HCT116 (cell line): ENCODE data around the gene SH3YL1. TPM values are rescaled to one million over a fixed set of nuclear protein-coding genes. Genes with fewer than 3 reads are reported as not detected.

Experiments
- ATAC-seq: fragments of 200-7000 bp; cut with Tn5 transposase; 2 replicates; pipeline ENCODE4 v1.9.1; 2020; ENCODE audit warnings: mild to moderate bottlenecking, moderate library complexity
- BruUV-seq: library from RNA; stranded (reverse); fragments of 400-500 nt; replicated peaks from 2 replicates; lab custom pipeline; 2021; lab: Mats Ljungman, UMichigan
- CTCF ChIA-PET: fragments of 300-600 bp; sonication (Branson Sonifier 250); formaldehyde crosslinking; loops from one replicate; lab custom pipeline; 2021; ENCODE audit warnings: antibody characterized with exemption; lab: Charles Lee
- POLR2A ChIA-PET: fragments of 300-600, 350-600 bp; sonication (Branson Sonifier 250); formaldehyde crosslinking; loops from one replicate; lab custom pipeline; 2021; ENCODE audit warnings: antibody characterized with exemption; lab: Charles Lee
- RAD21 ChIA-PET, 2 experiments: fragments of 300-600 bp; sonication (Branson Sonifier 250); formaldehyde crosslinking; loops; one replicate each; lab custom pipeline; 2023; ENCODE audit warnings: low total read pairs in 2 of 2; ENCODE audit not compliant: uncharacterized antibody in 2 of 2, unreplicated experiment in 2 of 2, low non-redundant PET in 1 of 2; lab: Charles Lee
- DNase-seq: peaks from one replicate; pipeline ENCODE4 v3.0.0-alpha.2; 2010; ENCODE audit warnings: low read depth, low spot score
- H2AFZ ChIP-seq: fragments of 200-600 bp; shearing (Covaris generic), sonication (generic); 2 replicates; pipeline ENCODE4 v1.6.1; 2017; ENCODE audit warnings: low read depth, mixed run types, mixed read lengths, antibody characterized with exemption, low read length; ENCODE audit not compliant: poor library complexity, severe bottlenecking
- H3K27ac ChIP-seq: 2 replicates; pipeline ENCODE4 v1.5.1; 2012; ENCODE audit warnings: low read depth, low read length
- H3K27me3 ChIP-seq: fragments of 200-600 bp; sonication (generic); 2 replicates; pipeline ENCODE4 v1.6.1; 2016; ENCODE audit warnings: mixed run types, low read length, mixed read lengths; ENCODE audit not compliant: insufficient read depth
- H3K36me3 ChIP-seq, 2 experiments: fragments of 200-500 bp in 1 of 2; fragments of 200-600 bp in 1 of 2; sonication (Bioruptor generic) in 1 of 2; sonication (generic) in 1 of 2; 2 replicates each; pipeline versions ENCODE4 v1.5.1 to v1.6.1; 2014 to 2016; ENCODE audit warnings: low read length in 2 of 2, inconsistent platforms in 1 of 2, mixed read lengths in 1 of 2, mixed run types in 1 of 2; ENCODE audit not compliant: insufficient read depth in 2 of 2, control insufficient read depth in 1 of 2
- H3K4me1 ChIP-seq, 2 experiments: fragments of 200-600 bp in 1 of 2; sonication (generic) in 1 of 2; 2 replicates each; pipeline versions ENCODE4 v1.5.1 to v1.6.1; 2012 to 2017; ENCODE audit warnings: low read length in 2 of 2, inconsistent platforms in 1 of 2, mild to moderate bottlenecking in 1 of 2, mixed read lengths in 1 of 2, mixed run types in 1 of 2, moderate library complexity in 1 of 2; ENCODE audit not compliant: insufficient read depth in 2 of 2, control insufficient read depth in 1 of 2
- H3K4me2 ChIP-seq: fragments of 200-600 bp; sonication (generic); 2 replicates; pipeline ENCODE4 v1.6.1; 2017; ENCODE audit warnings: mixed run types, low read length, mixed read lengths
- H3K4me3 ChIP-seq, 2 experiments: fragments of 200-600 bp in 1 of 2; sonication (generic) in 1 of 2; replicated peaks in 1 of 2; 2 replicates each; pipeline ENCODE4 v1.5.1; 2011 to 2016; ENCODE audit warnings: low read length in 2 of 2, control low read depth in 1 of 2, low read depth in 1 of 2, mild to moderate bottlenecking in 1 of 2, mixed read lengths in 1 of 2, mixed run types in 1 of 2
- H3K79me2 ChIP-seq: fragments of 200-600 bp; sonication (generic); 2 replicates; pipeline ENCODE4 v1.6.1; 2017; ENCODE audit warnings: mild to moderate bottlenecking, mixed run types, low read length, moderate library complexity, mixed read lengths; ENCODE audit not compliant: insufficient read depth
- H3K9ac ChIP-seq: fragments of 200-600 bp; sonication (generic); 2 replicates; pipeline ENCODE4 v1.6.1; 2016; ENCODE audit warnings: low read length, mixed read lengths
- H3K9me2 ChIP-seq: fragments of 200-600 bp; sonication (generic), shearing (Covaris generic); 2 replicates; pipeline ENCODE4 v1.6.1; 2017; ENCODE audit warnings: mixed run types, mild to moderate bottlenecking, moderate library complexity; ENCODE audit not compliant: insufficient read depth
- H3K9me3 ChIP-seq, 2 experiments: fragments of 200-500 bp in 1 of 2; fragments of 200-600 bp in 1 of 2; sonication (Bioruptor generic) in 1 of 2; sonication (generic) in 1 of 2; 2 replicates each; pipeline ENCODE4 v1.6.1; 2014 to 2017; ENCODE audit warnings: low read length in 2 of 2, mixed read lengths in 2 of 2, inconsistent platforms in 1 of 2, low read depth in 1 of 2, mild to moderate bottlenecking in 1 of 2, mixed run types in 1 of 2, moderate library complexity in 1 of 2; ENCODE audit not compliant: control insufficient read depth in 1 of 2, insufficient read depth in 1 of 2
- H4K20me1 ChIP-seq: fragments of 200-600 bp; sonication (generic), shearing (Covaris generic); 2 replicates; pipeline ENCODE4 v1.6.1; 2017; ENCODE audit warnings: mixed run types, mild to moderate bottlenecking, moderate library complexity; ENCODE audit not compliant: insufficient read depth
- CBX3 ChIP-seq: IDR thresholded peaks from 2 replicates; pipeline ENCODE4 v1.6.1; 2012; ENCODE audit warnings: low read depth
- CEBPB ChIP-seq: IDR thresholded peaks from 2 replicates; pipeline ENCODE4 v1.6.1; 2012; ENCODE audit warnings: low read depth
- EZH2 ChIP-seq: fragments of 200-600 bp; sonication (generic); IDR thresholded peaks from 2 replicates; pipeline ENCODE4 v1.6.1; 2017; ENCODE audit warnings: antibody characterized with exemption, mixed run types
- EZH2phosphoT487 ChIP-seq: fragments of 200-600 bp; IDR thresholded peaks from 2 replicates; pipeline ENCODE4 v1.6.1; 2018; ENCODE audit warnings: antibody characterized with exemption, borderline replicate concordance
- FOSL1 ChIP-seq: IDR thresholded peaks from 2 replicates; pipeline ENCODE4 v1.6.1; 2012; ENCODE audit warnings: low read depth
- JUND ChIP-seq: IDR thresholded peaks from 2 replicates; pipeline ENCODE4 v1.6.1; 2012
- POLR2A ChIP-seq: IDR thresholded peaks from 2 replicates; pipeline ENCODE4 v1.7.0; 2011; ENCODE audit warnings: borderline replicate concordance; ENCODE audit not compliant: insufficient read depth, insufficient read length; ENCODE audit errors: extremely low read depth
- RAD21 ChIP-seq: IDR thresholded peaks from 2 replicates; pipeline ENCODE4 v1.6.1; 2012; ENCODE audit warnings: low read depth, mild to moderate bottlenecking
- SIN3A ChIP-seq: IDR thresholded peaks from 2 replicates; pipeline ENCODE4 v1.6.1; 2012; ENCODE audit warnings: low read depth
- SP1 ChIP-seq: IDR thresholded peaks from 2 replicates; pipeline ENCODE4 v1.6.1; 2012; ENCODE audit warnings: low read depth
- SRF ChIP-seq: IDR thresholded peaks from 2 replicates; pipeline ENCODE4 v1.6.1; 2012; ENCODE audit warnings: low read depth
- YY1 ChIP-seq: IDR thresholded peaks from 2 replicates; pipeline ENCODE4 v1.6.1; 2011; ENCODE audit warnings: low read length, low read depth, moderate library complexity, mild to moderate bottlenecking; ENCODE audit not compliant: insufficient replicate concordance; ENCODE audit errors: extremely low read depth
- intact Hi-C: fragments of 100-400 bp; cut with micrococcal nuclease; formaldehyde crosslinking; loops from 2 replicates; pipeline ENCODE4 v1.10.0; 2022
- total RNA-seq: library from RNA; stranded (reverse); gene quantifications from one replicate; pipeline ENCODE4 v1.2.1, GENCODE V29; 2021; ENCODE audit not compliant: unreplicated experiment
- TF ChIP-seq, protein P1 (sequence below): IDR thresholded peaks from 2 replicates; pipeline ENCODE4 v1.6.1; 2011; ENCODE audit warnings: mild to moderate bottlenecking, low read length, moderate library complexity; ENCODE audit not compliant: insufficient replicate concordance; ENCODE audit errors: extremely low read depth

SH3YL1 gene
- total RNA-seq, 1 experiment from 2014 or later: 32.8 TPM

DNA sequence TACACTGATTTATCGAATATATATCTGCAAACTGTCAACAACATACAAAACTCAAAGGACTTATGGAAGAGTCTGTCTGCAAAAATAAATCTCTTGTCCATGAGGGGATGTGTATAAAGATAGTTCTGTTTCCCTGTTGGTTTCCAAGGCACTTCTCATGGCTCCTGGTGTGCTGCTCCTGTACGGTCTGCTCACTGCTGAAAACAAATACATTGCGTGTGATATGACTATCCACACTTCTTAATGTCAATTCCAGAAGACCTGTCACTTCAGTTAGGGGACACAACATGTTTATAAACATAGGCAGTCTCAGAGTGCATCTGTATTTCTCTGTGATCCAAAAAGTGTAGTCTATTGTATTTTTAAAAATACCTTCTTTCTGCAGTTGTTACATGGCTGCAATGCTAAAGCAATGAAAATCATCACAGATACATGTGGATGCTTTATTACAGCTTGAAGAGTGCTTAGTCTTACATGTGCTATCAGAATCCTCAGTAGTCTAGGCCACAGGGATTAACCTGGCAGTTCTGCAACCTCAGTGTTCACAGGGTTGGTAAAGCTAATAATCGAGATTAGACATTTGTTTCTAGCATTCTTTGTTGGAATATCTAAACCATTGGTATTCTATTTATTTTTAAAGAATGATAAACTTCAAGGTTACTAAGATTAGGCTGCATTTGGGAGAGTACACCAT lies 16.3 kb upstream of the SH3YL1 start:
- Histone ChIP-seq H3K36me3 (peaks cover 42 to 52% of the 10 kb centered on the region in 2 experiments), H3K9me2 (no peaks in the 10 kb centered on the region), H3K9me3 (no peaks in the 10 kb centered on the region), H3K4me3 (no peak overlapping the region), H3K27me3 (no peaks in the 10 kb centered on the region), H4K20me1 (peaks cover 4% of the 10 kb centered on the region; the same call in 1 of the 2 replicates), H3K4me2 (no peak overlapping the region), H3K4me1 (no peaks in the 10 kb centered on the region)
- ChIA-PET CTCF (no interaction called here), POLR2A (no interaction called here), RAD21 (no interaction called here)
- BruUV-seq: no TSS peak
- no peak for ATAC-seq
- TF ChIP-seq SIN3A (0 out of 2 replicates have a peak, but pooled peaks have one; percentile 31), CEBPB (no peak), CBX3 (no peak)
- TF ChIP-seq, all 23 proteins: peak for 1
- intact Hi-C loops: no loop called here
- no peak overlapping the region for H3K9ac ChIP-seq
- DNase-seq: no peak
- no peak overlapping the region for H3K27ac ChIP-seq
- H2AFZ ChIP-seq: no peak overlapping the region
- peaks cover 50% of the 10 kb centered on the region for H3K79me2 ChIP-seq

DNA sequence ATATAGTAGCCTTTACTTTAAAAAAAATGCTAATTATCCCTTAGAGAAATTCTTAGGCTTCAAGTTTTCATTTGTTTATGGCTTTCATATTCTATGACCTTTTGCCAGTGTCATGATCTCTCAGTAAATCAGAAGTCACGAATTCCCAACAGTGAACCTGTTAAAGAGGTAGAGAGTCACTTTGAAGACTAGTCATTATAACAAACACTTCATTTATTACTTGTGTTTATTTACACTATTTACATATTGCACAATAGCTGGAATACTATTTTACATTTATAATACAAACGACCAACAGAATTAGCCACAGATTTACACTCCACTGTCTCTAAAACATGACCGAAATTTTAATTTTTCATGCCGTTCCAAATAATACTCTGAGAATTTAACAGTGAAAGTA lies 15.5 kb upstream of the SH3YL1 start:
- TF ChIP-seq RAD21 (no peak), CEBPB (no peak), EZH2phosphoT487 (no peak), SRF (no peak), POLR2A (no peak), JUND (no peak), EZH2 (no peak), SP1 (no peak), YY1 (no peak), FOSL1 (no peak)
- TF ChIP-seq, protein P1, sequence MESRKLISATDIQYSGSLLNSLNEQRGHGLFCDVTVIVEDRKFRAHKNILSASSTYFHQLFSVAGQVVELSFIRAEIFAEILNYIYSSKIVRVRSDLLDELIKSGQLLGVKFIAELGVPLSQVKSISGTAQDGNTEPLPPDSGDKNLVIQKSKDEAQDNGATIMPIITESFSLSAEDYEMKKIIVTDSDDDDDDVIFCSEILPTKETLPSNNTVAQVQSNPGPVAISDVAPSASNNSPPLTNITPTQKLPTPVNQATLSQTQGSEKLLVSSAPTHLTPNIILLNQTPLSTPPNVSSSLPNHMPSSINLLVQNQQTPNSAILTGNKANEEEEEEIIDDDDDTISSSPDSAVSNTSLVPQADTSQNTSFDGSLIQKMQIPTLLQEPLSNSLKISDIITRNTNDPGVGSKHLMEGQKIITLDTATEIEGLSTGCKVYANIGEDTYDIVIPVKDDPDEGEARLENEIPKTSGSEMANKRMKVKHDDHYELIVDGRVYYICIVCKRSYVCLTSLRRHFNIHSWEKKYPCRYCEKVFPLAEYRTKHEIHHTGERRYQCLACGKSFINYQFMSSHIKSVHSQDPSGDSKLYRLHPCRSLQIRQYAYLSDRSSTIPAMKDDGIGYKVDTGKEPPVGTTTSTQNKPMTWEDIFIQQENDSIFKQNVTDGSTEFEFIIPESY: no peak
- no TSS peak for BruUV-seq
- Histone ChIP-seq H2AFZ (no peak overlapping the region), H3K79me2 (peaks cover 57% of the 10 kb centered on the region), H3K4me1 (no peaks in the 10 kb centered on the region), H4K20me1 (peaks cover 12% of the 10 kb centered on the region; the same call in 1 of the 2 replicates), H3K9me3 (no peaks in the 10 kb centered on the region), H3K36me3 (peaks cover 42 to 52% of the 10 kb centered on the region in 2 experiments), H3K4me3 (no peak overlapping the region), H3K27me3 (no peaks in the 10 kb centered on the region), H3K4me2 (no peak overlapping the region), H3K9ac (no peak overlapping the region), H3K9me2 (no peaks in the 10 kb centered on the region), H3K27ac (no peak overlapping the region)
- intact Hi-C loops: no loop called here
- ChIA-PET POLR2A (no interaction called here), CTCF (no interaction called here), RAD21 (no interaction called here)
- DNase-seq (no peak), ATAC-seq (no peak)
